IMR-90 (cell line): Measurements from ENCODE around the gene MS4A6E. TPM values are rescaled to one million over a fixed set of nuclear protein-coding genes. Genes with fewer than 3 reads are reported as not detected.

Experiments
- ATAC-seq: fragments of 200-7000 bp; cut with Tn5 transposase; 2 replicates; pipeline ENCODE4 v1.9.1; 2020; ENCODE audit warnings: low read depth, mild to moderate bottlenecking, moderate library complexity
- BruUV-seq: library from RNA; stranded (reverse); fragments of 400-500 nt; replicated peaks from 2 replicates; lab custom pipeline; 2021; lab: Mats Ljungman, UMichigan
- CTCF ChIA-PET: fragments of 300-600 bp; formaldehyde crosslinking; extraction: SDS; loops from one replicate; lab custom pipeline; 2021; ENCODE audit warnings: antibody characterized with exemption; lab: Yijun Ruan, JAX
- POLR2A ChIA-PET: fragments of 300-600 bp; sonication (Branson Sonifier 250); formaldehyde crosslinking; loops from one replicate; lab custom pipeline; 2022; ENCODE audit warnings: antibody characterized with exemption; ENCODE audit not compliant: unreplicated experiment; lab: Charles Lee
- DNase-seq: peaks from one replicate; pipeline ENCODE4 v3.0.0; 2013
- H2AFZ ChIP-seq: replicated peaks from 2 replicates; pipeline ENCODE3; 2013; ENCODE audit warnings: low read length, mild to moderate bottlenecking; ENCODE audit not compliant: poor library complexity
- H2AK5ac ChIP-seq: 2 replicates; pipeline ENCODE4 v1.6.1; 2013; ENCODE audit warnings: low read depth, low read length, inconsistent platforms
- H2AK9ac ChIP-seq: replicated peaks from 2 replicates; pipeline ENCODE3; 2013; ENCODE audit warnings: mild to moderate bottlenecking, low read depth, low read length, moderate library complexity; ENCODE audit not compliant: poor library complexity
- H2BK120ac ChIP-seq: 2 replicates; pipeline ENCODE4 v1.6.1; 2013; ENCODE audit warnings: low read depth, low read length, inconsistent platforms
- H2BK15ac ChIP-seq: 3 replicates; pipeline ENCODE4 v1.6.1; 2013; ENCODE audit warnings: low read depth, low read length, inconsistent platforms
- H2BK20ac ChIP-seq: 2 replicates; pipeline ENCODE4 v1.6.1; 2013; ENCODE audit warnings: low read depth, mild to moderate bottlenecking, inconsistent platforms, low read length, moderate library complexity
- H2BK5ac ChIP-seq: 2 replicates; pipeline ENCODE4 v1.6.1; 2013; ENCODE audit warnings: mild to moderate bottlenecking, low read depth, low read length, inconsistent platforms; ENCODE audit not compliant: poor library complexity, severe bottlenecking
- H3K14ac ChIP-seq: replicated peaks from 2 replicates; pipeline ENCODE4 v1.6.1; 2013; ENCODE audit warnings: low read depth, low read length, inconsistent platforms
- H3K18ac ChIP-seq: 2 replicates; pipeline ENCODE4 v1.6.1; 2013; ENCODE audit warnings: low read depth, low read length, control low read depth
- H3K23ac ChIP-seq: 2 replicates; pipeline ENCODE4 v1.6.1; 2013; ENCODE audit warnings: low read depth, low read length, inconsistent platforms
- H3K27ac ChIP-seq: 2 replicates; pipeline ENCODE4 v1.5.1; 2013; ENCODE audit warnings: mild to moderate bottlenecking, control low read depth, low read length; ENCODE audit not compliant: insufficient read depth
- H3K27me3 ChIP-seq: 2 replicates; pipeline ENCODE4 v1.6.1; 2013; ENCODE audit warnings: low read length; ENCODE audit not compliant: control insufficient read depth, insufficient read depth
- H3K36me3 ChIP-seq: 2 replicates; pipeline ENCODE4 v1.6.1; 2013; ENCODE audit warnings: low read length, mixed read lengths; ENCODE audit not compliant: control insufficient read depth, insufficient read depth
- H3K4ac ChIP-seq: 2 replicates; pipeline ENCODE4 v1.6.1; 2013; ENCODE audit warnings: low read depth, low read length, inconsistent platforms
- H3K4me1 ChIP-seq: 2 replicates; pipeline ENCODE4 v1.6.1; 2013; ENCODE audit warnings: low read length, mixed read lengths; ENCODE audit not compliant: control insufficient read depth, insufficient read depth
- H3K4me2 ChIP-seq: 2 replicates; pipeline ENCODE4 v1.6.1; 2013; ENCODE audit warnings: low read depth, mild to moderate bottlenecking, control low read depth, low read length, moderate library complexity
- H3K4me3 ChIP-seq: 2 replicates; pipeline ENCODE4 v1.5.1; 2013; ENCODE audit warnings: low read depth, mild to moderate bottlenecking, control low read depth, low read length, moderate library complexity; ENCODE audit not compliant: insufficient read depth
- H3K56ac ChIP-seq: 2 replicates; pipeline ENCODE4 v1.6.1; 2013; ENCODE audit warnings: low read length, inconsistent platforms; ENCODE audit not compliant: insufficient read depth; ENCODE audit errors: extremely low read depth
- H3K79me1 ChIP-seq, 2 experiments: 2 replicates each; pipeline ENCODE4 v1.6.1; 2013; ENCODE audit warnings: low read length in 2 of 2, inconsistent platforms in 1 of 2, low read depth in 1 of 2
- H3K9ac ChIP-seq: 2 replicates; pipeline ENCODE4 v1.6.1; 2013; ENCODE audit warnings: low read depth, low read length, control low read depth
- H3K9me1 ChIP-seq: 2 replicates; pipeline ENCODE4 v1.6.1; 2013; ENCODE audit warnings: low read length, inconsistent platforms; ENCODE audit not compliant: insufficient read depth
- H3K9me3 ChIP-seq: 2 replicates; pipeline ENCODE4 v1.6.1; 2013; ENCODE audit warnings: low read length; ENCODE audit not compliant: control insufficient read depth, insufficient read depth
- H4K20me1 ChIP-seq: 2 replicates; pipeline ENCODE4 v1.6.1; 2013; ENCODE audit warnings: low read length, inconsistent platforms; ENCODE audit not compliant: insufficient read depth
- H4K5ac ChIP-seq: 2 replicates; pipeline ENCODE4 v1.6.1; 2013; ENCODE audit warnings: mild to moderate bottlenecking, low read depth, low read length, control low read depth
- H4K8ac ChIP-seq, 2 experiments: 2 replicates each; pipeline ENCODE4 v1.6.1; 2013; ENCODE audit warnings: low read depth in 2 of 2, low read length in 2 of 2, control low read depth in 1 of 2, inconsistent platforms in 1 of 2
- H4K91ac ChIP-seq: 2 replicates; pipeline ENCODE4 v1.6.1; 2013; ENCODE audit warnings: low read depth, low read length, inconsistent platforms; ENCODE audit not compliant: insufficient read depth
- CEBPB ChIP-seq: IDR thresholded peaks from 2 replicates; pipeline ENCODE4 v1.6.1; 2012; ENCODE audit warnings: low read depth, low read length, improper control_type of control experiment
- CHD1 ChIP-seq: IDR thresholded peaks from 2 replicates; pipeline ENCODE4 v1.6.1; 2012; ENCODE audit warnings: low read depth, low read length, improper control_type of control experiment
- ELK1 ChIP-seq: fragments of 150-350 bp; IDR thresholded peaks from 2 replicates; pipeline ENCODE4 v1.6.1; 2016; ENCODE audit warnings: low read depth, mild to moderate bottlenecking, low read length, moderate library complexity, borderline replicate concordance
- MAFK ChIP-seq: IDR thresholded peaks from 2 replicates; pipeline ENCODE4 v1.6.1; 2012; ENCODE audit warnings: low read depth, low read length, improper control_type of control experiment
- POLR2A ChIP-seq: IDR thresholded peaks from 2 replicates; pipeline ENCODE4 v1.6.1; 2012; ENCODE audit warnings: mild to moderate bottlenecking, low read depth, low read length
- RCOR1 ChIP-seq: IDR thresholded peaks from 2 replicates; pipeline ENCODE4 v1.6.1; 2012; ENCODE audit warnings: mild to moderate bottlenecking, low read length, improper control_type of control experiment; ENCODE audit not compliant: insufficient replicate concordance
- RFX5 ChIP-seq: IDR thresholded peaks from 2 replicates; pipeline ENCODE4 v1.8.0; 2012; ENCODE audit warnings: low read depth, mild to moderate bottlenecking, low read length, moderate library complexity
- SMC3 ChIP-seq: fragments of 150-350 bp; IDR thresholded peaks from 2 replicates; pipeline ENCODE4 v1.6.1; 2016; ENCODE audit warnings: low read depth, mild to moderate bottlenecking, antibody characterized with exemption, low read length, moderate library complexity
- USF2 ChIP-seq: fragments of 150-350 bp; IDR thresholded peaks from 2 replicates; pipeline ENCODE4 v1.6.1; 2017; ENCODE audit warnings: mild to moderate bottlenecking, antibody characterized with exemption, low read length, low read depth
- WGBS, 2 experiments: methylation state at CpG; one replicate each; pipeline versions ENCODE4 v1.1.5 to v1.1.7; 2013; ENCODE audit warnings: missing lambda C conversion rate in 2 of 2; ENCODE audit not compliant: insufficient read length in 1 of 2; ENCODE audit errors: extremely low coverage in 2 of 2; 5-methylcytosine and 5-hydroxymethylcytosine counted together
- dilution Hi-C: fragments of 300-500 bp; cut with HindIII; formaldehyde crosslinking; loops from one replicate; pipeline ENCODE4 v1.14.3; 2018; ENCODE audit warnings: low sequenced_read_pairs; ENCODE audit not compliant: unreplicated experiment
- in situ Hi-C: fragments of 300-500 bp; cut with MboI; formaldehyde crosslinking; loops from 3 replicates; pipeline ENCODE4 v1.14.3; 2019; ENCODE audit warnings: low sequenced_read_pairs, inconsistent platforms, mixed read lengths
- intact Hi-C: fragments of 100-400 bp; cut with micrococcal nuclease; formaldehyde crosslinking; loops from 2 replicates; pipeline ENCODE4 v1.10.0; 2022
- polyA plus RNA-seq, 3 experiments: library from polyadenylated mRNA; depleted of rRNA; stranded (reverse); fragments of >200 nt; gene quantifications; 2 replicates each; pipeline ENCODE4 v1.2.3, GENCODE V29; 2012; ENCODE audit warnings: low replicate concordance in 1 of 3
- total RNA-seq: library from RNA; depleted of rRNA; stranded (reverse); fragments of >200 nt; gene quantifications from 2 replicates; pipeline ENCODE4 v1.2.3, GENCODE V29; 2012

The MS4A6E gene
- total and polyA plus RNA-seq, 2 of the 4 experiments (the other 2 are of a cell fraction), result not detected

GRCh38 chr11:60370252-60370810, 43.3 kb downstream of the MS4A6E start:
- H3K36me3 ChIP-seq, result no peaks in the 10 kb centered on the region
- no peak overlapping the region for H3K4me2 ChIP-seq
- ATAC-seq, result no peak
- ChIA-PET POLR2A (no interaction called here), CTCF (no interaction called here)
- H4K5ac ChIP-seq, result no peak overlapping the region
- no peak overlapping the region for H3K9ac ChIP-seq
- H2AK9ac ChIP-seq, result no peak overlapping the region
- no peaks in the 10 kb centered on the region for H4K20me1 ChIP-seq
- WGBS, 2 experiments, result no CpG with 5 or more reads among the region's 2 CpGs
- H3K4me3 ChIP-seq, result no peak overlapping the region
- H2BK20ac ChIP-seq, result no peak overlapping the region
- H4K91ac ChIP-seq, result no peak overlapping the region
- no peaks in the 10 kb centered on the region for H3K79me1 ChIP-seq
- H3K4me1 ChIP-seq, result no peaks in the 10 kb centered on the region
- H3K27ac ChIP-seq, result no peak overlapping the region
- H2AFZ ChIP-seq, result no peak overlapping the region
- dilution Hi-C loops (no loop called here), intact Hi-C loops (no loop called here), in situ Hi-C loops (no loop called here)
- no peaks in the 10 kb centered on the region; the same call in 1 of the 2 replicates for H3K9me3 ChIP-seq
- no peak overlapping the region for H3K4ac ChIP-seq
- no peak overlapping the region for H2BK15ac ChIP-seq
- no peak overlapping the region for H2BK120ac ChIP-seq
- H3K9me1 ChIP-seq, result no peaks in the 10 kb centered on the region
- DNase-seq, result no peak
- no peaks in the 10 kb centered on the region for H3K27me3 ChIP-seq
- no peak overlapping the region for H4K8ac ChIP-seq
- TF ChIP-seq SMC3 (no peak), POLR2A (no peak), USF2 (no peak), CEBPB (no peak), RFX5 (no peak), ELK1 (no peak), RCOR1 (no peak), CHD1 (no peak), MAFK (no peak)
- no peak overlapping the region for H2BK5ac ChIP-seq
- no peak overlapping the region for H2AK5ac ChIP-seq
- H3K14ac ChIP-seq, result no peak overlapping the region
- H3K18ac ChIP-seq, result no peak overlapping the region
- no peak overlapping the region for H3K23ac ChIP-seq
- H3K56ac ChIP-seq, result no peak overlapping the region
- BruUV-seq, result no TSS peak
